Measurements from ENCODE around the gene MINAR1.

The MINAR1 gene

GRCh38 chr15:79432345-79433275 is 474 bp downstream of the MINAR1 start:
- no peak for DNase-seq (ENCODE audit: low read depth in 3 of 3, low spot score in 1 of 3)

GRCh38 chr15:79433276-79433990 is 1.3 kb downstream of the MINAR1 start:
- no peak for DNase-seq (ENCODE audit: low read depth in 3 of 3, low spot score in 1 of 3)

DNA sequence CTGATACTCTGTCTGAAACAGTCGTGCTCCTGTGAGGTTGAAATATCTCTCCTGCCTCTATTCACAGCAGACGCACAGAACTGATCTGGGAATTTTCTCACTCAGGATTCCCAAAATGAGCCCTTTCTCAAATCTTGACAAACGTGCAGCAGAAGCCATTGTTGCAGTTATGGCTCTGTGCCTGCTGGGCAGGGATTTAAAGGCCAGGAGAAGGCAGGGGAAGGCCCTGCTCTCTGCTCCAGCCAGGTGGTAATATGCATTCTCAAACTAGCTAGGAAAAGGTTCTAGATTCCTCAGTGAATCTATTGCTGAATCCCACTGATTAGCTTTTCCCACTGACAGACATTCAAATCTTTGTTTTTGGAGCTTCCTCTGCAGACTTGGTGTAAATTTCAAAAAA is 2.2 kb downstream of the MINAR1 start:
- DNase-seq (ENCODE audit: low read depth in 3 of 3, low spot score in 1 of 3): no peak

DNA sequence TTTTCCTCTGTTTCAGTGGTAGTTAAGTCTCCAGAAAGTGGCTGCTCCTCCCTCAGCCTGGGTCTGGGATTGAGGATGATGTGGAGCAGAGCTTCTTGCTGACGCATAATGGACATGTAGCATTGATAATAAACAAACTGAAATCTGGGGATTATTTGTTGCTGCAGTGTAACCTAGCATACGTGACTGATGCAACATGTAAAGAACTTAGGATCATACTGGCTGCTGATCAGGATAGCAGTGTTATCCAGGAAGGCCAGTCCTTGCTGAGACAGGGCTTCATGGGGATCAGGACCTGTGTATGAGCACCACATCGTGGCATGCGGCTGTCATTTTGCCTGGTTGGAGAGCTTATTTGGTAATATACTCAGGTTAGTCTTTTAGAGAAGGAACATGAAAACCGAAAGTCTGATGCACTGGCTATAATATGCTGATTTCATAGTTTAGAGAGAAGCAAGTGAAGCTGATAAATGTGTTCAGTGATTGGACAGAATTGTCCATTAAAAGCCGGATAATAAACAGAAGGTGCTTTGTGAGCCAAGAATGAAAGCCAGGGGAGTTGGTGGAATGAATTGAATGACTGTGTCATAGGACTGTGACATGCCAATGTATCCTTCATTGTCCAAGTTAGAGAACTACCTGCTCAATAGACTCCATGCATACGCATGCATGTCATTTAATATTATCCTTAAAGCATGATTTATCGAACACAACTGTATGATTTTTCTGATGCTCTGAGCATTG is 4.1 kb downstream of the MINAR1 start:
- no peak for DNase-seq (ENCODE audit: low read depth in 3 of 3, low spot score in 1 of 3)

- DNase-seq (ENCODE audit: low read depth in 3 of 3, low spot score in 1 of 3): no peak
Measured at GRCh38 chr15:79437275-79438000, 5.3 kb downstream of the MINAR1 start.

DNA sequence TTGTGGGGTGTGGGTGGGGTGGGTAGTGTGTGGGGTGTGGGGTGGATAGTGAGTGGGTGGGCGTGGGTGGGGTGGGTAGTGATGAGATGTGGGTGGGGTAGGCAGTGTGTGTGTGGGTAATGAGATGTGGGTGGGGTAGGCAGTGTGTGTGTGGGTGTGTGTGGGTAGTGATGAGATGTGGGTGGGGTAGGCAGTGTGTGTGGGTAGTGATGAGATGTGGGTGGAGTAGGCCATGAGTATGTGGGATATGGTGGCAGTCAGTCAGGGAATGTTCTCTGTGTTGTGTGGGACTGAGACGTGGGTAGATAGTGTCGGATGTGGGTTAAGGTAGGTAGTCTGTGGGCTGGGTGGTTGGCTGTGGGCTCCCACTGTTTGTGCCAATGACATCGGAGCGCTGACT is 7.1 kb downstream of the MINAR1 start:
- no peak for DNase-seq (ENCODE audit: low read depth in 3 of 3, low spot score in 1 of 3)

- no peak for DNase-seq (ENCODE audit: low read depth in 3 of 3, low spot score in 1 of 3)
Measured at GRCh38 chr15:79440355-79440908, 8.3 kb downstream of the MINAR1 start.

- no peak for DNase-seq (ENCODE audit: low read depth in 3 of 3, low spot score in 1 of 3)
Measured at GRCh38 chr15:79442911-79443310, 10.8 kb downstream of the MINAR1 start.

- no peak for DNase-seq (ENCODE audit: low read depth in 3 of 3, low spot score in 1 of 3)
Measured at GRCh38 chr15:79447060-79447459, 14.9 kb downstream of the MINAR1 start.

- no peak for DNase-seq (ENCODE audit: low read depth in 3 of 3, low spot score in 1 of 3)
Measured at GRCh38 chr15:79450648-79451047, 18.5 kb downstream of the MINAR1 start.

GRCh38 chr15:79451361-79451999 is 19.3 kb downstream of the MINAR1 start:
- no peak for DNase-seq (ENCODE audit: low read depth in 3 of 3, low spot score in 1 of 3)

DNA sequence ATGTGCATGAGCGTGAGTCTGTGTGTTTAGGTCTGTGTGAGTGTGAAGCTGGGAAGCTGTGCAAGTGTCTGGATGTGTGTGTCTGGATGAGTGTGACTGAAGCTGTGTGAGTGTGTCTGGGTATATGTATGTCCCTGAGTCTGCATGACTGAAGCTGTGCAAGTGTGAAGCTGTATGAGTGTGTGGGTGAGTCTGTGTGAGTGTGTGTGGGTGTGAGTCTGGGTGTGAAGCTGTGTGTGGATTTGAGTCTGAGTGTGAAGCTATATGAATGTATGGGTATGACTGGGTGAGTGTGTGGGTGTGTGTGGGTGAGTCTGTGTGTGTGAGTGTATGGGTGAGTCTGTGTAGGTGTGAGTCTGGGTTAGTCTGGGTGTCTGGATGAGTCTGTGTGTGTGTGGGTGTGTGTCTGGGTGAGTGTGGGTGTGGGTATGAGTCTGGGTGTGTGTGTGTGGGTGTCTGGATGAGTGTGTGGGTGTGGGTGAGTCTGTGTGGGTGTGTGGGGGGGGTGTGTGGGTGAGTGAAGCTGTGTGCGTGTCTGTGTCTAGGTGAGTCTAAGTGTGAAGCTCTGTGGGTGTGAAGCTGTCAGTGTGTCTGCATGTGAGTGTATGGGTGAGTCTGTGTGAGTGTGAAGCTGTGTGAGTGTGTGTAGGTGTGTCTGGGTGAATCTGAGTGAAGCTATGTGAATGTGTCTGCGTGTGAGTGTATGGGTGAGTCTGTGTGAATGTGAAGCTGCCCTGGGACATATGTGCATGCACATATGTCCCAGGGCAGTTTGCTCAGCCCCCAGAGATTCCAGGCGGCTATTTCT is 20.3 kb downstream of the MINAR1 start:
- DNase-seq (ENCODE audit: low read depth in 3 of 3, low spot score in 1 of 3): no peak

DNA sequence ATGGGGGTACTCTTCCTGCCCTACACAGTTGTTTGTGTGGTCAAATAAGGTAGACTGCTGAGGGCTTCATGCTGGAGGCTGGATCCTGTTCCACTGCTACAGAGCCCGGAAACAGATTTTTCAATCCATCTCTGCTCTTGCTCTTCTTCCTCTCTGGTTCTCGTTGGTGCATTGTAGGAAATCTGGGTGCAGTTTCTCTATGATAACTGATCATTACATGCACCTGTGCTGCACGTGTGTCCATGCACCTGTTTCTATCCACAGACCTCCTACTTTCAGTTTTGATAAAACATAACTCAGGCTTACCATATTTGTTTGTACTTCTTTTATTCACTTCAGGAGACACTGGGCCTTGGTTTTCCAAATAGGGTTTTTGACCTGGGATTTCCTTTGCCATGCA is 21.3 kb downstream of the MINAR1 start:
- DNase-seq (ENCODE audit: low read depth in 3 of 3, low spot score in 1 of 3): no peak

- DNase-seq (ENCODE audit: low read depth in 3 of 3, low spot score in 1 of 3): no peak
Measured at GRCh38 chr15:79454063-79454462, 21.9 kb downstream of the MINAR1 start.

GRCh38 chr15:79455361-79455760 is 23.2 kb downstream of the MINAR1 start:
- DNase-seq (ENCODE audit: low read depth in 3 of 3, low spot score in 1 of 3): no peak

GRCh38 chr15:79455943-79456342 is 23.8 kb downstream of the MINAR1 start:
- no peak for DNase-seq (ENCODE audit: low read depth in 3 of 3, low spot score in 1 of 3)

DNA sequence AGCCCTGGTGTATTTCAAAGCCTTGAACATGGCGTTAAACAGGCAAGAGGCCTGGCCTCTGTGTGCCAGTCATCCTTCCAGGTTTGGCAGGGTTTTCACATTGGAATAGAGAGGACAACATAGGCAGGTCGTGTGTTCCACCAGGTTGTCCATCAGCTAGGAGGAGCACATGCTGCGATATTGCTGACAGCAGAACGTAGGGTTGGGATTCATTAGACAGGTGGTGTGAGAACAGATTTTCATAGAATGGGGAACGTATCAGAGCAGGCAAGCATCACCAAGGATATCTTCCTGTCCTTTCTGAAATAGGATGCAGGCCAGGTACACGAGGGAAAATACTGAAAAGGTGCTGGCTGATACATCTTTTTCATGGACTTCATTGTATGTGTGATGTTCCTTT is 26.4 kb downstream of the MINAR1 start:
- DNase-seq (ENCODE audit: low read depth in 3 of 3, low spot score in 1 of 3): no peak

GRCh38 chr15:79459666-79460065 is 27.5 kb downstream of the MINAR1 start:
- no peak for DNase-seq (ENCODE audit: low read depth in 3 of 3, low spot score in 1 of 3)

DNA sequence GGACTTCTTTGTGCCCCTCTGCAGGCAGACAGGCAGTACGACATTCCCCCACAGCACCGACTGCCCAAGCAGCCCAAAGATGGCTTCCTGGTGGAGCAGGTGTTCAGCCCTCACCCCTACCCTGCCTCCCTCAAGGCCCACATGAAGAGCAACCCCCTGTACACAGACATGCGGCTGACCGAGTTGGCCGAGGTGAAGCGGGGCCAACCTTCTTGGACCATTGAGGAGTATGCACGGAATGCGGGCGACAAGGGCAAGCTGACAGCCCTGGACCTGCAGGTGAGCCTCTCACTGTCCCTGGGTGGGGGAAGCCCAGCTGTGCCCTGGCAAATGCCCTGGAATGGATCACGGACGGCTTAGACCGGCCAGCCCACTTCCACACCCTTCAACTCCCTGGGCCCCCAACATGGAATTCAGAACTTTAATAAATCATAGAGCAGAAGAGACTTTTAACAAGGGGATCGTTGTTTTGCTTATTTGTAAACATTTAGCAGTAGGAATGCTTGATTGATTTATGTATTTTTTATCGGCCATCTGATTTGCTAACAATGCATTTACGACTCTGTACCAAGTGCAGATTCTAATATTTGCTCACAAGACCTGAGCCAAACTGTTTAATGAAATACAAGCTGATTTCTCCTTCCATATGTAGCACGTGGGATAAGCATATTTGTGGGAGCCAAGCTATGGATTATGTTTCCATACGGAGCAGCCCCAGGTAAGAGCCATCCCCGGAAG is 31.1 kb downstream of the MINAR1 start:
- DNase-seq (ENCODE audit: low read depth in 3 of 3, low spot score in 1 of 3): no peak

Data from stimulated activated CD4-positive, alpha-beta T cell treated with anti-CD3 and anti-CD28 coated beads, TNF-alpha, amount 100 ng/mL, for 1 hour (primary cell).